ENCODE results near the gene PTCHD1.

GRCh38 chrX:23434356-23434884 lies 99.8 kb downstream of the PTCHD1 start:
- TF ChIP-seq GATA3 (IDR thresholded peaks at IDR 0.05; ENCODE audit: low read depth, low read length): no peak
- no peak for TF ChIP-seq GATA2 (IDR thresholded peaks at IDR 0.05; ENCODE audit: low read depth, low read length)
